ENCODE measurements around the gene CFAP43. TPM values are rescaled to one million over a fixed set of nuclear protein-coding genes. Genes with fewer than 3 reads are reported as not detected.
A peak's percentile ranks its signal among the peaks of the same experiment; 100 is the strongest.

The CFAP43 gene
- total RNA-seq, 4 donors from 2014 or later: 0.76 to 1.5 (median 0.99) TPM

DNA sequence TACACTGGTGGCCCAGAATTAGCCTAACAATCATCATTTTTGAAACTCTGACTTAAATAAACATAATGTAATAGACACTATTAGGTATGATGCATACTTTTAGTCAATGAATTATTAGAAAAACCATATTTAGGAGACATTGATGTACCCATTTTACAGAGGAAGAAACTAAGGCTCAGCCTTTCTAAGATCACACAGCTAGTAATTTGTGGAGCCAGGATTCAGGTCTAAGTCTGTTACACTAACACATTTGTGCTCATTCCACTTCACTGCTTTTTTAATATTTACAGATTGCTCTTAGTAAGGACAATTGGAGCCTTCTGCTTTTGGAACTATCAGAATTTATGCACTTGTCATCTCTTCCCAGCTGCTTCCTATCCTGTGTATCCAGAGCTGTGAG is 8.9 kb downstream of the CFAP43 start:
- no peak overlapping the region for H3K27ac ChIP-seq
- no peaks in the 10 kb centered on the region for H3K36me3 ChIP-seq
- no peaks in the 10 kb centered on the region for H3K4me1 ChIP-seq
- no peaks in the 10 kb centered on the region for H3K9me3 ChIP-seq
- no peaks in the 10 kb centered on the region for H3K27me3 ChIP-seq
- DNase-seq (ENCODE audit: low spot score in 2 of 2): no peak
- TF ChIP-seq POLR2AphosphoS5 (IDR thresholded peaks at IDR 0.05) (no peak), POLR2A (IDR thresholded peaks at IDR 0.05) (no peak), EP300 (IDR thresholded peaks at IDR 0.05) (no peak)
- TF ChIP-seq, protein P1, sequence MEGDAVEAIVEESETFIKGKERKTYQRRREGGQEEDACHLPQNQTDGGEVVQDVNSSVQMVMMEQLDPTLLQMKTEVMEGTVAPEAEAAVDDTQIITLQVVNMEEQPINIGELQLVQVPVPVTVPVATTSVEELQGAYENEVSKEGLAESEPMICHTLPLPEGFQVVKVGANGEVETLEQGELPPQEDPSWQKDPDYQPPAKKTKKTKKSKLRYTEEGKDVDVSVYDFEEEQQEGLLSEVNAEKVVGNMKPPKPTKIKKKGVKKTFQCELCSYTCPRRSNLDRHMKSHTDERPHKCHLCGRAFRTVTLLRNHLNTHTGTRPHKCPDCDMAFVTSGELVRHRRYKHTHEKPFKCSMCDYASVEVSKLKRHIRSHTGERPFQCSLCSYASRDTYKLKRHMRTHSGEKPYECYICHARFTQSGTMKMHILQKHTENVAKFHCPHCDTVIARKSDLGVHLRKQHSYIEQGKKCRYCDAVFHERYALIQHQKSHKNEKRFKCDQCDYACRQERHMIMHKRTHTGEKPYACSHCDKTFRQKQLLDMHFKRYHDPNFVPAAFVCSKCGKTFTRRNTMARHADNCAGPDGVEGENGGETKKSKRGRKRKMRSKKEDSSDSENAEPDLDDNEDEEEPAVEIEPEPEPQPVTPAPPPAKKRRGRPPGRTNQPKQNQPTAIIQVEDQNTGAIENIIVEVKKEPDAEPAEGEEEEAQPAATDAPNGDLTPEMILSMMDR (IDR thresholded peaks at IDR 0.05): no peak
- H3K4me3 ChIP-seq: no peak overlapping the region

DNA sequence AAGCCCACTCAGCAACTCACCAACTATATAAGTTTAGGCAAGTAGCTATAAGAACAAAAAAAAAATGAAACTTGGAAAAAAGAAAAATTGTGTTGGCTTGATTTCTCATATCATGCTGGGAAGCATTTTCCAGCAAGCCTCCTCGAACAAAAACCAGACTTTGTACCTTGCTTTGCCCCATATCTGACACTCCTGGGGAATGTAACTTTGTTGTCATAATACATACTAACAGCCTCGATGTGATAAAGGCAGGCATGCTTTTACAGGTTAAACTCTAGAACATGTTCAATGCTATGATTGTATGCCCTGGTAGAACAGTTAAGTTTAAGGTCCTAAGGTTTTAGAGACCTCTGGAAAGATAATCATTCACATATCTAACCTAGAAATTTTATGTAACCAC is 11.6 kb downstream of the CFAP43 start:
- no peaks in the 10 kb centered on the region for H3K27me3 ChIP-seq
- H3K9me3 ChIP-seq: no peaks in the 10 kb centered on the region
- TF ChIP-seq POLR2AphosphoS5 (IDR thresholded peaks at IDR 0.05): no peak
- no peak for TF ChIP-seq EP300 (IDR thresholded peaks at IDR 0.05)
- TF ChIP-seq POLR2A (IDR thresholded peaks at IDR 0.05): no peak
- TF ChIP-seq, protein P1 (IDR thresholded peaks at IDR 0.05): no peak
- H3K4me3 ChIP-seq: no peak overlapping the region
- no peak for DNase-seq (ENCODE audit: low spot score in 2 of 2)
- WGBS: 49% methylated on average over 2 of the region's 2 CpGs
- H3K27ac ChIP-seq: no peak overlapping the region
- no peaks in the 10 kb centered on the region for H3K36me3 ChIP-seq
- H3K4me1 ChIP-seq: no peaks in the 10 kb centered on the region

DNA sequence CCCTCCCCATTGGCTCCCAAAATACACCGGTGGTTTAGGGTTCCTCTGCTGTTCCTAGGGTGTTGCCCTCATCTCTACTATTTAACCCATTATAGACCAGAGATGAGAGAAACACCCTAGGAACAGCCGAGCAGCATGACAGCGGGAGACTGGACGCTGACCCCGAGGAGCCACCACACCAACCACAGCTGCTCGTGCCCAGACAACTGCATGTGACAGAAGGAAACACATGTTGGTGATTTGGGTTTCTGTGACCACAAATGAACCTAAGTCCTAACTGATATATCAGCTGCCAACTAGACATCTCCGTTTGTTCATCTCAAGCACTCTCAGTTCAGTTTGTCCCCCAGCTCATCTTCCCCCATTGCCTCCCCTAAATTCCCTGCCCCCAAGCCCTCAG is 13.4 kb downstream of the CFAP43 start:
- no peak for DNase-seq (ENCODE audit: low spot score in 2 of 2)
- WGBS: 68% methylated on average over 4 of the region's 7 CpGs
- Histone ChIP-seq H3K4me3 (no peak overlapping the region), H3K27ac (no peak overlapping the region), H3K27me3 (no peaks in the 10 kb centered on the region), H3K4me1 (no peaks in the 10 kb centered on the region), H3K9me3 (no peaks in the 10 kb centered on the region), H3K36me3 (no peaks in the 10 kb centered on the region)
- TF ChIP-seq POLR2AphosphoS5 (IDR thresholded peaks at IDR 0.05) (no peak), POLR2A (IDR thresholded peaks at IDR 0.05) (no peak)

DNA sequence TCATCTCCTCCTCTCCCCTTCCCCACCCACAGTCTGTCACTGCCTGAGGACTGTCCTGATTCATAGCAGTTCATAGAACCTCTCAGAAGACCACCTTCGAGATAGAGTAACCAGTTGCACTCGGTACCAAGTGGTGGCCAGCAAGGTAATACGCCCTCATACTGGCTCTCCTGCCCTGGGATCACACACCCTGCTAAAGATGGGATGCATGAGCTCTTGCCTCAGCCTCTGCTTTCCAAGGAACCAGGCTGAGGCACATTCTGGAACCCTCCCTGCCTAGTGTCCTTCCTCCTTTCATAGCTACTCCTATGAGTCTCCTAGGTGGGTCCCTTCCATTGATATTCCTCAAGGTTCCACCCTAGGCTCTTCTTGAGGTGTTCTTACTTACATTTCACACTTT is 15.5 kb downstream of the CFAP43 start:
- Histone ChIP-seq H3K27ac (no peak overlapping the region), H3K36me3 (no peaks in the 10 kb centered on the region), H3K9me3 (no peaks in the 10 kb centered on the region), H3K4me1 (no peaks in the 10 kb centered on the region), H3K4me3 (no peak overlapping the region), H3K27me3 (no peaks in the 10 kb centered on the region)
- 94% methylated on average over 3 of the region's 3 CpGs for WGBS
- TF ChIP-seq POLR2AphosphoS5 (IDR thresholded peaks at IDR 0.05) (no peak), EP300 (IDR thresholded peaks at IDR 0.05) (no peak), POLR2A (IDR thresholded peaks at IDR 0.05) (no peak)
- TF ChIP-seq, protein P1 (IDR thresholded peaks at IDR 0.05): no peak
- DNase-seq (ENCODE audit: low spot score in 2 of 2): no peak

DNA sequence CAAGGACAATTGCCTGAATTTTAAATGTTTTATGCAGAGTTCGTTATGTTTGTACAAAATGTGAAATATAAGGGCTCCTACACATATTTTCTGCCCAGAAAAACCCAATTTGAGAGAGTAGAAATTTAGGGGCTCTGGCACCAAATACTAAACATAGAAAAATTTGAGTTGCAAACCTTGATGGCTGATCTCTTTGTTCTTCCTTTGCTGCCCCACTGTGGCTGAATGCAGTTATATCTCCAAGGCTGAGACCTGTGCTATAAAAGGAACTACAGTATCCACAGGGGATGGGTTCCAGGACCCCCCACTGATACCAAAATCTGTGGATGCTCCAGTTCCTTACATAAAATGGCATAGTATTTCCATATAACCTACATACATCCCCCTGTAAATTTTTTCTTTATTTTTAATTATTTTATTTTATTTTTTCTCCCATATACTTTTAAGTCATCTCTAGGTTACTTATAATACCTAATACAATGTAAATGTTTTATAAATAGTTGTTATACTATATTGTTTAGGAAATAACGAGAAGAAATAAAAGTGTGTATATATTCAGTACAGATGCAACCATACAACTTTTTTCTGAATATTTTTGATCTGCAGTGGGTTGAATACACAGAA is 22.5 kb downstream of the CFAP43 start:
- WGBS: 52% methylated on average over 2 of the region's 2 CpGs
- no peak for DNase-seq (ENCODE audit: low spot score in 2 of 2)
- TF ChIP-seq, protein P1 (IDR thresholded peaks at IDR 0.05): peak; percentile 34 to 50
- no peak for TF ChIP-seq POLR2AphosphoS5 (IDR thresholded peaks at IDR 0.05)

DNA sequence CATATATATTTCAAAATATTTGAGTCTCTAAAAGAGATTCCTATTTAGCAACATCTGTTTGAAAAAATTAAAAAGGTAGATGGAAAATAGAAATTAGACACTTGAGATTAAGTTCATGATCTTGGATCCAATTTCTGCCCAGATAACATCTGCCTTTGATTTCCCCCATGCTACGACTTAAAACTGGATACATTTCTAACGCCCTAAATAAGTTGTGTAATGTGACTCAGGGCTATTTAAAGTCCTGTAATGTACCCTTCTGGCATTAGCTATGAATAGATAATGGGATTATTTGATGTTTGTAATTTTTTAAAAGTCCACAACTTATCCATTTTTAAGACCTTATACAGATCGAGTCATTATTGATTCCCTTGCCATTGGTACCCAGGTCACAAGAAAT is 23.4 kb downstream of the CFAP43 start:
- no peak overlapping the region for H3K27ac ChIP-seq
- H3K4me1 ChIP-seq: peaks cover 4% of the 10 kb centered on the region
- no peaks in the 10 kb centered on the region for H3K27me3 ChIP-seq
- WGBS: 26% methylated on average over 3 of the region's 3 CpGs
- no peaks in the 10 kb centered on the region for H3K36me3 ChIP-seq
- TF ChIP-seq POLR2A (IDR thresholded peaks at IDR 0.05) (no peak), EP300 (IDR thresholded peaks at IDR 0.05) (no peak), POLR2AphosphoS5 (IDR thresholded peaks at IDR 0.05) (no peak)
- TF ChIP-seq, protein P1 (IDR thresholded peaks at IDR 0.05): no peak
- no peak overlapping the region for H3K4me3 ChIP-seq
- no peaks in the 10 kb centered on the region for H3K9me3 ChIP-seq
- DNase-seq (ENCODE audit: low spot score in 2 of 2): no peak

More for the DNA sequence above, 22.5 kb downstream of the CFAP43 start:
- no peak overlapping the region for H3K4me3 ChIP-seq
- H3K27me3 ChIP-seq: no peaks in the 10 kb centered on the region
- peaks cover 4% of the 10 kb centered on the region for H3K4me1 ChIP-seq
- no peaks in the 10 kb centered on the region for H3K9me3 ChIP-seq
- H3K36me3 ChIP-seq: no peaks in the 10 kb centered on the region
- no peak overlapping the region for H3K27ac ChIP-seq

Data from suprapubic skin (tissue), 4 donors.